ENCODE results near the gene NID1.

DNA sequence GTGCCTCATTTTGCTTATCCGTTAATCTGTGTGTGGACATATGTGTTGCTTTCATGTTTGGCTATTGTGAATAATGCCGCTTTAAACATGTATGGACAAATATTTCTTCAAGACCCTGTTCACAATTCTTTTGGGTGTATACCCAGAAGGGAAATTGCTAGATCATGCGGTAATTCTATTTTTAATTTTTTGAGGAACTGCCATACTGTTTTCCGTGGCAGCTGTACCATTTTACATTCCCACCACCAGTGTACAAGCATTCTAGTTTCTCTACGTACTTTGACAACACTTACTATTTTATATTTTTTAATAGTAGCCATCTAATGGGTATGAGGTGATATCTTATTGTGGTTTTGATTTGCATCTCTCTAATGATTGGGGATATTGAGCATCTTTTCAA lies 7.1 kb upstream of the NID1 start:
- TF ChIP-seq, protein P1, sequence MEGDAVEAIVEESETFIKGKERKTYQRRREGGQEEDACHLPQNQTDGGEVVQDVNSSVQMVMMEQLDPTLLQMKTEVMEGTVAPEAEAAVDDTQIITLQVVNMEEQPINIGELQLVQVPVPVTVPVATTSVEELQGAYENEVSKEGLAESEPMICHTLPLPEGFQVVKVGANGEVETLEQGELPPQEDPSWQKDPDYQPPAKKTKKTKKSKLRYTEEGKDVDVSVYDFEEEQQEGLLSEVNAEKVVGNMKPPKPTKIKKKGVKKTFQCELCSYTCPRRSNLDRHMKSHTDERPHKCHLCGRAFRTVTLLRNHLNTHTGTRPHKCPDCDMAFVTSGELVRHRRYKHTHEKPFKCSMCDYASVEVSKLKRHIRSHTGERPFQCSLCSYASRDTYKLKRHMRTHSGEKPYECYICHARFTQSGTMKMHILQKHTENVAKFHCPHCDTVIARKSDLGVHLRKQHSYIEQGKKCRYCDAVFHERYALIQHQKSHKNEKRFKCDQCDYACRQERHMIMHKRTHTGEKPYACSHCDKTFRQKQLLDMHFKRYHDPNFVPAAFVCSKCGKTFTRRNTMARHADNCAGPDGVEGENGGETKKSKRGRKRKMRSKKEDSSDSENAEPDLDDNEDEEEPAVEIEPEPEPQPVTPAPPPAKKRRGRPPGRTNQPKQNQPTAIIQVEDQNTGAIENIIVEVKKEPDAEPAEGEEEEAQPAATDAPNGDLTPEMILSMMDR (IDR thresholded peaks at IDR 0.05; ENCODE audit: insufficient read depth, low read length) = no peak
- TF ChIP-seq, protein P2, sequence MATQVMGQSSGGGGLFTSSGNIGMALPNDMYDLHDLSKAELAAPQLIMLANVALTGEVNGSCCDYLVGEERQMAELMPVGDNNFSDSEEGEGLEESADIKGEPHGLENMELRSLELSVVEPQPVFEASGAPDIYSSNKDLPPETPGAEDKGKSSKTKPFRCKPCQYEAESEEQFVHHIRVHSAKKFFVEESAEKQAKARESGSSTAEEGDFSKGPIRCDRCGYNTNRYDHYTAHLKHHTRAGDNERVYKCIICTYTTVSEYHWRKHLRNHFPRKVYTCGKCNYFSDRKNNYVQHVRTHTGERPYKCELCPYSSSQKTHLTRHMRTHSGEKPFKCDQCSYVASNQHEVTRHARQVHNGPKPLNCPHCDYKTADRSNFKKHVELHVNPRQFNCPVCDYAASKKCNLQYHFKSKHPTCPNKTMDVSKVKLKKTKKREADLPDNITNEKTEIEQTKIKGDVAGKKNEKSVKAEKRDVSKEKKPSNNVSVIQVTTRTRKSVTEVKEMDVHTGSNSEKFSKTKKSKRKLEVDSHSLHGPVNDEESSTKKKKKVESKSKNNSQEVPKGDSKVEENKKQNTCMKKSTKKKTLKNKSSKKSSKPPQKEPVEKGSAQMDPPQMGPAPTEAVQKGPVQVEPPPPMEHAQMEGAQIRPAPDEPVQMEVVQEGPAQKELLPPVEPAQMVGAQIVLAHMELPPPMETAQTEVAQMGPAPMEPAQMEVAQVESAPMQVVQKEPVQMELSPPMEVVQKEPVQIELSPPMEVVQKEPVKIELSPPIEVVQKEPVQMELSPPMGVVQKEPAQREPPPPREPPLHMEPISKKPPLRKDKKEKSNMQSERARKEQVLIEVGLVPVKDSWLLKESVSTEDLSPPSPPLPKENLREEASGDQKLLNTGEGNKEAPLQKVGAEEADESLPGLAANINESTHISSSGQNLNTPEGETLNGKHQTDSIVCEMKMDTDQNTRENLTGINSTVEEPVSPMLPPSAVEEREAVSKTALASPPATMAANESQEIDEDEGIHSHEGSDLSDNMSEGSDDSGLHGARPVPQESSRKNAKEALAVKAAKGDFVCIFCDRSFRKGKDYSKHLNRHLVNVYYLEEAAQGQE (IDR thresholded peaks at IDR 0.05; ENCODE audit: insufficient replicate concordance, low read depth) = no peak
- peak; percentile 68; the same call in 1 of the 2 replicates for TF ChIP-seq SPI1 (IDR thresholded peaks at IDR 0.05; ENCODE audit: borderline replicate concordance, low read depth)
- TF ChIP-seq POLR2AphosphoS5 (IDR thresholded peaks at IDR 0.05; ENCODE audit: low read depth) = no peak

Measured in HL-60 (cell line).